ENCODE results near the gene SLC26A1.
"Not testable (repeated sequence)": the region's sequence is repeated elsewhere in the genome, so short reads cannot be mapped to it uniquely, and the experiment has no call there.

Gene SLC26A1

GRCh38 chr4:947491-947971 is 45.7 kb downstream of the SLC26A1 start:
- H3K27ac ChIP-seq (ENCODE audit: low read length) = no peak overlapping the region
- no peak overlapping the region for H3K4me3 ChIP-seq (ENCODE audit: low read length)
- H3K27me3 ChIP-seq (ENCODE audit: control insufficient read depth, insufficient read depth, low read length) = peaks cover 13% of the 10 kb centered on the region
- no peak overlapping the region for H3K9ac ChIP-seq (ENCODE audit: low read length)
- H3K9me3 ChIP-seq (ENCODE audit: control insufficient read depth, low read depth, low read length) = no peaks in the 10 kb centered on the region
- no peaks in the 10 kb centered on the region for H3K36me3 ChIP-seq (ENCODE audit: control insufficient read depth, low read depth, low read length)
- H3K4me1 ChIP-seq (ENCODE audit: control insufficient read depth, low read depth, low read length) = no peaks in the 10 kb centered on the region

DNA sequence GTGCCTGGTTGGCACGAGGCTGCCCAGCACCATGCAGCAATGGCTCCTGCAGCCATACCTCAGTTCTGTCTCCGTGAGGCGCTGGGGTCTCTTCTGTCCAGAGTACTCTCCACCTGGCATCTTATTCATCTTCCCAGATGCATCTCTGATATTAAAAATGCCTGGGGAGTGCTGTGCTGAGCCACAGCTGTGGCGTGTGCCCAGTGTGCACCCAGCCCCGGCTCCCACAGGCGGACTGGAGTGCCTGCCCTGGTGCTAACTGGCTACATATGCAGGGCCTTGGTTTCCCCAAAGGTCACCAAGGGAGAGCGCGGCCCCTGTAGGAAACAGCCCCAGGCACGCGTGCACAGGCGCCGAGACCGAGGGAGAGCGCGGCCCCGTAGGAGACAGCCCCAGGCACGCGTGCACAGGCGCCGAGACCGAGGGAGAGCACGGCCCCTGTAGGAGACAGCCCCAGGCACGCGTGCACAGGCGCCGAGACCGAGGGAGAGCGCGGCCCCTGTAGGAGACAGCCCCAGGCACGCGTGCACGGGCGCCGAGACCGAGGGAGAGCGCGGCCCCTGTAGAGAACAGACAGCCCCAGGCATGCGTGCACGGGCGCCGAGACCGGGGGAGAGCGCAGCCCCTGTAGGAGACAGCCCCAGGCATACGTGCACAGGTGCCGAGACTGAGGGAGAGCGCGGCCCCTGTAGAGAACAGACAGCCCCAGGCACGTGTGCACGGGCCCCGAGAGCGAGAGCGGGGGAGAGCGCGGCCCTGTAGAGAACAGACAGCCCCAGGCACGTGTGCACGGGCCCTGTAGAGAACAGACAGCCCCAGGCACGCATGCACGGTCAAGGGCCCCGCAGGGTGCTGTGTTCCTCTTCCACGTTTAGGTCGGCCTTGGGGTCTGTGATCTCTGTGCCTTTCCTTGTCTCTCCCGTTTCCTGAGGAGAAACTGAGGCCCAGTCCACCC is 46.4 kb downstream of the SLC26A1 start:
- H3K36me3 ChIP-seq (ENCODE audit: control insufficient read depth, low read depth, low read length) = no peaks in the 10 kb centered on the region
- H3K27me3 ChIP-seq (ENCODE audit: control insufficient read depth, insufficient read depth, low read length) = peaks cover 13% of the 10 kb centered on the region
- no peaks in the 10 kb centered on the region for H3K4me1 ChIP-seq (ENCODE audit: control insufficient read depth, low read depth, low read length)
- no peaks in the 10 kb centered on the region for H3K9me3 ChIP-seq (ENCODE audit: control insufficient read depth, low read depth, low read length)
- H3K9ac ChIP-seq (ENCODE audit: low read length) = no peak overlapping the region
- no peak overlapping the region for H3K4me3 ChIP-seq (ENCODE audit: low read length)
- H3K27ac ChIP-seq (ENCODE audit: low read length) = no peak overlapping the region

- Histone ChIP-seq H3K27me3 (ENCODE audit: control insufficient read depth, insufficient read depth, low read length) (peaks cover 13% of the 10 kb centered on the region), H3K27ac (ENCODE audit: low read length) (no peak overlapping the region), H3K9ac (ENCODE audit: low read length) (no peak overlapping the region), H3K9me3 (ENCODE audit: control insufficient read depth, low read depth, low read length) (no peaks in the 10 kb centered on the region), H3K4me3 (ENCODE audit: low read length) (no peak overlapping the region), H3K36me3 (ENCODE audit: control insufficient read depth, low read depth, low read length) (no peaks in the 10 kb centered on the region), H3K4me1 (ENCODE audit: control insufficient read depth, low read depth, low read length) (no peaks in the 10 kb centered on the region)
These were observed 47.1 kb downstream of the SLC26A1 start for GRCh38 chr4:946103-946450.

DNA sequence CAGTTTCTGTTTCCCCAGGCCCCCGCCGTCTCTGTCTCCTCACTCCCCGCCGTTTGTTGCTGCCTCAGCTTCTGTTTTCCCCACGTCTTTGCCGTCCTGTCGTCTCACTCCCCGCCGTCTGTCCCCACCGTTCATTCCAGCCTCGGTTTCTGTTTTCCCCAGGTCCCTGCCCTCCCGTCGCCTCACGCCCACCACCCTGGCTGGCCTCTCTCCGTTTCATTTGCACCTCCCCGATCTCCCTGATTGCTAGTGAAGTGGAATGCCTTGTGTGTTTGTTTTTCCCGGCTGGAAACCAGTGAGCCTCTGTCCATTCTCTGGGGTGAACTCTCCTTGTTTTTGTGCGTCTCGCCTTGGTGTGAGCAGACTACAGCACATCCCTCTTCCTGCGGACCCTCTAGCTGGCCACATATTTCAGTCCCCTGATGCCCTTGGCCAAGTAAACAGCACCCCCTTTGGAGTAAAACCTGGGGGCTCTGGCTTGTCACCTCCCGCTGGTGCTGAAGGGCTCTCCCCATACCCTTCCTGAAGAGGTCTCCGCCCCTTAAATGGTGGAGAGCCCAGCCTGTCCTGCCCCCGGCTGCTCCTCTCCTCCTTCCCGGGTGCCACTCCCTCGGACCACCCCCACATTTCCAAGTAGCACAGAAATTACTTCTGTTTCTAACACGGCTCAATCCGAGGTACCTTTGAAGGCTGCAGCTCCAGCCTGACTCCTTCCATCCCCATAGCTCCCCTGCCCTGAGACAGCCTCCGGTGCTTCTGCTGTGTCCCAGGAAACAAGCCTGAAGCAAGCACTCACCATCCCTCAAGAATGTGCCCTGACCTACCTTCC is 47.7 kb downstream of the SLC26A1 start:
- no peaks in the 10 kb centered on the region for H3K4me1 ChIP-seq (ENCODE audit: control insufficient read depth, low read depth, low read length)
- peak overlapping the region; percentile 29 for H3K4me3 ChIP-seq (ENCODE audit: low read length)

GRCh38 chr4:939508-939907 is 53.7 kb downstream of the SLC26A1 start:
- H3K4me3 ChIP-seq (ENCODE audit: low read length); H3K27ac ChIP-seq (ENCODE audit: low read length); H3K4me1 ChIP-seq (ENCODE audit: control insufficient read depth, low read depth, low read length); H3K9me3 ChIP-seq (ENCODE audit: control insufficient read depth, low read depth, low read length); H3K9ac ChIP-seq (ENCODE audit: low read length); H3K36me3 ChIP-seq (ENCODE audit: control insufficient read depth, low read depth, low read length); H3K27me3 ChIP-seq (ENCODE audit: control insufficient read depth, insufficient read depth, low read length): not testable (repeated sequence)

More for the DNA sequence above, 47.7 kb downstream of the SLC26A1 start:
- H3K27me3 ChIP-seq (ENCODE audit: control insufficient read depth, insufficient read depth, low read length) = peaks cover 13% of the 10 kb centered on the region
- no peak overlapping the region for H3K9ac ChIP-seq (ENCODE audit: low read length)
- H3K9me3 ChIP-seq (ENCODE audit: control insufficient read depth, low read depth, low read length) = no peaks in the 10 kb centered on the region
- no peak overlapping the region for H3K27ac ChIP-seq (ENCODE audit: low read length)
- no peaks in the 10 kb centered on the region for H3K36me3 ChIP-seq (ENCODE audit: control insufficient read depth, low read depth, low read length)

All from iPS-18a (cell line).